Activated T-cell treated with anti-CD3 and anti-CD28 coated beads for 1 hour (primary cell): Measurements from ENCODE around the gene LCP2.

Source experiments
- DNase-seq: peaks from one replicate; pipeline ENCODE4 v3.0.0-alpha.2; 2020; ENCODE audit warnings: low read depth

LCP2 gene

GRCh38 chr5:170315154-170315553 lies 17.6 kb upstream of the LCP2 start:
- no peak for DNase-seq

- DNase-seq, result no peak
Measured at GRCh38 chr5:170314541-170315095, 17.0 kb upstream of the LCP2 start.

GRCh38 chr5:170313816-170314215 lies 16.2 kb upstream of the LCP2 start:
- DNase-seq, result no peak

GRCh38 chr5:170313344-170313743 lies 15.8 kb upstream of the LCP2 start:
- no peak for DNase-seq

- DNase-seq, result no peak
Measured at GRCh38 chr5:170312666-170313065, 15.1 kb upstream of the LCP2 start.

GRCh38 chr5:170312301-170312595 lies 14.7 kb upstream of the LCP2 start:
- no peak for DNase-seq

GRCh38 chr5:170311511-170312300 lies 14.1 kb upstream of the LCP2 start:
- DNase-seq, result no peak

GRCh38 chr5:170310256-170310926 lies 12.8 kb upstream of the LCP2 start:
- no peak for DNase-seq

GRCh38 chr5:170308686-170309085 lies 11.1 kb upstream of the LCP2 start:
- DNase-seq, result no peak

- no peak for DNase-seq
Measured at GRCh38 chr5:170307575-170308465, 10.2 kb upstream of the LCP2 start.

- DNase-seq, result no peak
Measured at GRCh38 chr5:170306381-170306831, 8.8 kb upstream of the LCP2 start.

- DNase-seq, result no peak
Measured at GRCh38 chr5:170305646-170306025, 8.1 kb upstream of the LCP2 start.

- no peak for DNase-seq
Measured at GRCh38 chr5:170305016-170305645, 7.6 kb upstream of the LCP2 start.

- DNase-seq, result no peak
Measured at GRCh38 chr5:170303549-170303948, 6.0 kb upstream of the LCP2 start.

- peak; percentile 54 for DNase-seq
Measured at GRCh38 chr5:170302653-170303501, 5.3 kb upstream of the LCP2 start.

- DNase-seq, result no peak
Measured at GRCh38 chr5:170301981-170302652, 4.5 kb upstream of the LCP2 start.

- DNase-seq, result no peak
Measured at GRCh38 chr5:170301149-170301548, 3.6 kb upstream of the LCP2 start.

GRCh38 chr5:170300361-170301013 lies 2.9 kb upstream of the LCP2 start:
- DNase-seq, result no peak

GRCh38 chr5:170296935-170297588 lies 515 bp downstream of the LCP2 start:
- DNase-seq, result no peak
